Endothelial cell of umbilical vein (primary cell): ENCODE measurements around the gene PLK1. TPM values are rescaled to one million over a fixed set of nuclear protein-coding genes. Genes with fewer than 3 reads are reported as not detected.

Source experiments
- BruUV-seq: library from RNA; stranded (reverse); fragments of 400-500 nt; replicated peaks from 2 replicates; lab custom pipeline; 2021; lab: Mats Ljungman, UMichigan
- CTCF ChIA-PET: fragments of 300-600, 350-600 bp; sonication (Branson Sonifier 250); formaldehyde crosslinking; loops from one replicate; lab custom pipeline; 2021; ENCODE audit warnings: antibody characterized with exemption, inconsistent platforms; lab: Charles Lee
- POLR2A ChIA-PET: fragments of 300-600, 350-600 bp; sonication (Branson Sonifier 250); formaldehyde crosslinking; loops from one replicate; lab custom pipeline; 2021; ENCODE audit warnings: antibody characterized with exemption, inconsistent platforms; lab: Charles Lee
- DNase-seq: peaks from one replicate; pipeline ENCODE4 v3.0.0-alpha.2; 2011; ENCODE audit warnings: low read depth, low spot score
- FAIRE-seq: peaks from 2 replicates; lab custom pipeline; 2011; peaks lifted over from hg19 to GRCh38; lab: Jason Lieb, UNC
- H2AFZ ChIP-seq: 2 replicates; pipeline ENCODE4 v1.6.0; 2012; ENCODE audit warnings: low read depth, low read length, control low read depth, inconsistent platforms
- H3K27ac ChIP-seq: 2 replicates; pipeline ENCODE4 v1.5.1; 2011; ENCODE audit warnings: low read depth, mild to moderate bottlenecking, control low read depth, low read length, moderate library complexity; ENCODE audit not compliant: insufficient read depth
- H3K27me3 ChIP-seq, 2 experiments: 2 replicates each; pipeline versions ENCODE4 v1.6.0 to v1.6.1; 2011; ENCODE audit warnings: low read length in 2 of 2, mixed read lengths in 1 of 2; ENCODE audit not compliant: control insufficient read depth in 2 of 2, insufficient read depth in 2 of 2
- H3K36me3 ChIP-seq, 2 experiments: 2 replicates in 1 of 2; 3 replicates in 1 of 2; pipeline ENCODE4 v1.5.1; 2011; ENCODE audit warnings: low read length in 2 of 2, mild to moderate bottlenecking in 1 of 2, moderate library complexity in 1 of 2; ENCODE audit not compliant: control insufficient read depth in 2 of 2, insufficient read depth in 2 of 2; ENCODE audit errors: extremely low read depth in 1 of 2
- H3K4me1 ChIP-seq: 3 replicates; pipeline ENCODE4 v1.5.1; 2011; ENCODE audit warnings: mild to moderate bottlenecking, low read length; ENCODE audit not compliant: control insufficient read depth, insufficient read depth; ENCODE audit errors: extremely low read depth
- H3K4me2 ChIP-seq: 2 replicates; pipeline ENCODE4 v1.6.1; 2011; ENCODE audit warnings: low read length, control low read depth, mixed read lengths; ENCODE audit not compliant: insufficient read depth
- H3K4me3 ChIP-seq, 3 experiments: fragments of 200-600 bp in 1 of 3; sonication (generic), shearing (Covaris generic) in 1 of 3; replicated peaks in 1 of 3; 2 replicates each; pipeline ENCODE4 v1.5.1; 2011 to 2016; ENCODE audit warnings: control low read depth in 3 of 3, low read length in 3 of 3, mild to moderate bottlenecking in 2 of 3, inconsistent platforms in 1 of 3, low read depth in 1 of 3, moderate library complexity in 1 of 3; ENCODE audit not compliant: insufficient read depth in 1 of 3
- H3K79me2 ChIP-seq: 2 replicates; pipeline ENCODE4 v1.6.0; 2012; ENCODE audit warnings: low read length, inconsistent platforms; ENCODE audit not compliant: control insufficient read depth, insufficient read depth
- H3K9ac ChIP-seq: replicated peaks from 2 replicates; pipeline ENCODE3; 2011; ENCODE audit warnings: low read length, control low read depth; ENCODE audit not compliant: insufficient read depth; ENCODE audit errors: extremely low read depth
- H3K9me1 ChIP-seq: replicated peaks from 3 replicates; pipeline ENCODE4 v1.6.0; 2011; ENCODE audit warnings: mild to moderate bottlenecking, low read length; ENCODE audit not compliant: control insufficient read depth, insufficient read depth; ENCODE audit errors: extremely low read depth
- H3K9me3 ChIP-seq: replicated peaks from 2 replicates; pipeline ENCODE4 v1.5.1; 2012; ENCODE audit warnings: low read length, inconsistent platforms; ENCODE audit not compliant: control insufficient read depth, insufficient read depth
- H4K20me1 ChIP-seq: replicated peaks from 2 replicates; pipeline ENCODE3; 2011; ENCODE audit warnings: mild to moderate bottlenecking, low read length; ENCODE audit not compliant: control insufficient read depth, insufficient read depth; ENCODE audit errors: extremely low read depth
- CTCF ChIP-seq, 2 donors: IDR thresholded peaks; 1 replicate in 1 of 2; 2 replicates in 1 of 2; pipeline ENCODE4 v1.5.1; 2011; ENCODE audit warnings: low read length in 2 of 2, mild to moderate bottlenecking in 2 of 2, moderate library complexity in 2 of 2, control low read depth in 1 of 2, inconsistent platforms in 1 of 2, low read depth in 1 of 2; ENCODE audit not compliant: insufficient read depth in 1 of 2; ENCODE audit errors: extremely low read depth in 1 of 2
- EZH2 ChIP-seq: IDR thresholded peaks from 2 replicates; pipeline ENCODE4 v1.6.1; 2012; ENCODE audit warnings: borderline replicate concordance, low read depth, mild to moderate bottlenecking, moderate library complexity, low read length, inconsistent platforms; ENCODE audit not compliant: severe bottlenecking
- FOS ChIP-seq: IDR thresholded peaks from 2 replicates; pipeline ENCODE4 v1.6.1; 2011; ENCODE audit warnings: mild to moderate bottlenecking, low read length, moderate library complexity, borderline replicate concordance; ENCODE audit not compliant: insufficient read depth
- GATA2 ChIP-seq: IDR thresholded peaks from 2 replicates; pipeline ENCODE4 v1.7.0; 2011; ENCODE audit warnings: low read depth, mild to moderate bottlenecking, moderate library complexity, mixed read lengths, low read length; ENCODE audit not compliant: insufficient read length, insufficient read depth
- JUN ChIP-seq: IDR thresholded peaks from 2 replicates; pipeline ENCODE4 v1.6.1; 2011; ENCODE audit warnings: borderline replicate concordance, low read depth; ENCODE audit not compliant: insufficient read length, insufficient read depth
- MAX ChIP-seq: IDR thresholded peaks from 2 replicates; pipeline ENCODE4 v1.6.1; 2011; ENCODE audit not compliant: insufficient read depth, insufficient read length
- MYC ChIP-seq: IDR thresholded peaks from one replicate; pipeline ENCODE4 v1.6.1; 2011; ENCODE audit warnings: mild to moderate bottlenecking, low read depth, low read length
- POLR2A ChIP-seq: IDR thresholded peaks from 2 replicates; pipeline ENCODE4 v1.6.1; 2012; ENCODE audit warnings: low read depth, mild to moderate bottlenecking, control low read depth, low read length
- POLR2AphosphoS5 ChIP-seq: IDR thresholded peaks from 2 replicates; pipeline ENCODE4 v1.6.1; 2012; ENCODE audit warnings: low read depth, mild to moderate bottlenecking, control low read depth, low read length, moderate library complexity; ENCODE audit not compliant: insufficient read depth
- dilution Hi-C: fragments of 300-500 bp; cut with MboI; formaldehyde crosslinking; loops from one replicate; pipeline ENCODE4 v1.15.0; 2019; ENCODE audit warnings: low sequenced_read_pairs; ENCODE audit not compliant: extremely low pct_ligation_motif_present
- intact Hi-C: fragments of 100-400 bp; cut with micrococcal nuclease; formaldehyde crosslinking; loops from one replicate; pipeline ENCODE4 v1.10.0; 2022
- polyA plus RNA-seq, 4 experiments: library from polyadenylated mRNA; depleted of rRNA in 3 of 4; stranded (reverse) in 3 of 4; unstranded in 1 of 4; fragments of >200 nt; gene quantifications; 2 replicates each; pipeline versions ENCODE4 v1.2.1 to v1.2.3, GENCODE V29; 2011 to 2012; ENCODE audit warnings: missing spikeins in 1 of 4
- total RNA-seq: library from RNA; stranded (reverse); gene quantifications from 2 replicates; pipeline ENCODE4 v1.2.3, GENCODE V29; 2021

The PLK1 gene
- total and polyA plus RNA-seq, 2 donors (not counting 3 experiments of a cell fraction or from before 2014, with no cell fraction given), result 94.9 to 109 TPM

- BruUV-seq, result no TSS peak
- Histone ChIP-seq H2AFZ (no peak overlapping the region), H4K20me1 (no peaks in the 10 kb centered on the region), H3K4me3 (no peak overlapping the region), H3K9ac (no peak overlapping the region), H3K79me2 (peaks cover 63% of the 10 kb centered on the region), H3K9me1 (no peaks in the 10 kb centered on the region), H3K4me2 (no peak overlapping the region), H3K27ac (no peak overlapping the region), H3K36me3 (peaks cover 19 to 21% of the 10 kb centered on the region in 2 experiments), H3K4me1 (peaks cover 27% of the 10 kb centered on the region), H3K9me3 (no peaks in the 10 kb centered on the region), H3K27me3 (no peaks in the 10 kb centered on the region)
- ChIA-PET POLR2A (no interaction called here), CTCF (no interaction called here)
- FAIRE-seq (no peak), DNase-seq (no peak)
- TF ChIP-seq POLR2A (no peak), JUN (no peak), EZH2 (no peak), MYC (no peak), CTCF (IDR thresholded peaks at IDR 0.05; ENCODE audit: extremely low read depth in 1 of 2, insufficient read depth in 1 of 2, low read depth in 1 of 2, low read length in 2 of 2) (no peak), MAX (no peak)
- dilution Hi-C loops, result no loop called here
- intact Hi-C loops, result no loop called here
Measured at GRCh38 chr16:23682181-23682580, 3.5 kb downstream of the PLK1 start.

- dilution Hi-C loops, result no loop called here
- Histone ChIP-seq H3K4me3 (no peak overlapping the region), H3K27me3 (no peaks in the 10 kb centered on the region), H3K4me2 (no peak overlapping the region), H3K79me2 (peaks cover 63% of the 10 kb centered on the region), H2AFZ (no peak overlapping the region), H3K9me3 (no peaks in the 10 kb centered on the region), H4K20me1 (no peaks in the 10 kb centered on the region), H3K4me1 (peaks cover 23% of the 10 kb centered on the region), H3K9me1 (no peaks in the 10 kb centered on the region), H3K36me3 (peaks cover 28 to 32% of the 10 kb centered on the region in 2 experiments), H3K9ac (no peak overlapping the region), H3K27ac (no peak overlapping the region)
- no TSS peak for BruUV-seq
- POLR2A ChIA-PET, result no interaction called here
- DNase-seq (no peak), FAIRE-seq (no peak)
- CTCF ChIA-PET, result interaction anchor here (0.7 to 1.6 kb wide), 3 partner anchors 9 to 327 kb away, joined by 3 to 4 read pairs (median 3); no protein-coding TSS in a partner anchor
- no peak for TF ChIP-seq MAX
- no peak for TF ChIP-seq POLR2AphosphoS5
- no peak for TF ChIP-seq FOS
- TF ChIP-seq GATA2, result no peak
- no peak for TF ChIP-seq MYC
- TF ChIP-seq CTCF (IDR thresholded peaks at IDR 0.05; ENCODE audit: extremely low read depth in 1 of 2, insufficient read depth in 1 of 2, low read depth in 1 of 2, low read length in 2 of 2), result no peak
- intact Hi-C loops, result no loop called here
Measured at GRCh38 chr16:23683487-23683886, 4.8 kb downstream of the PLK1 start.
